PC-9 (cell line): ENCODE results near the gene VPS33B. TPM values are rescaled to one million over a fixed set of nuclear protein-coding genes. Genes with fewer than 3 reads are reported as not detected.
A peak's percentile ranks its signal among the peaks of the same experiment; 100 is the strongest.

ENCODE experiments used
- BruUV-seq: library from RNA; stranded (reverse); fragments of 400-500 nt; replicated peaks from 2 replicates; lab custom pipeline; 2021; lab: Mats Ljungman, UMichigan
- CTCF ChIA-PET: fragments of 300-600 bp; sonication (Branson Sonifier 250); formaldehyde crosslinking; loops from one replicate; lab custom pipeline; 2022; ENCODE audit warnings: antibody characterized with exemption; lab: Charles Lee
- POLR2A ChIA-PET: fragments of 300-600 bp; sonication (Branson Sonifier 250); formaldehyde crosslinking; loops from one replicate; lab custom pipeline; 2022; ENCODE audit warnings: antibody characterized with exemption; ENCODE audit not compliant: unreplicated experiment; lab: Charles Lee
- DNase-seq, 2 experiments: peaks; one replicate each; pipeline versions ENCODE4 v3.0.0 to v3.0.0-alpha.2; 2015 to 2022; ENCODE audit warnings: mixed read lengths in 1 of 2
- H2AFZ ChIP-seq: fragments of 200-600 bp; sonication (generic); 2 replicates; pipeline ENCODE4 v1.8.1; 2017; ENCODE audit warnings: antibody characterized with exemption
- H3F3A ChIP-seq: fragments of 200-600 bp; sonication (generic); 2 replicates; pipeline ENCODE4 v1.8.1; 2017; ENCODE audit warnings: antibody characterized with exemption, mild to moderate bottlenecking, low read depth; ENCODE audit not compliant: insufficient read depth
- H3K27ac ChIP-seq: fragments of 200-600 bp; sonication (generic); 2 replicates; pipeline ENCODE4 v1.6.1; 2016; ENCODE audit warnings: mixed run types
- H3K27me3 ChIP-seq: fragments of 200-600 bp; sonication (generic); 2 replicates; pipeline ENCODE4 v1.6.1; 2016; ENCODE audit warnings: low read depth, mixed run types; ENCODE audit not compliant: insufficient read depth
- H3K36me3 ChIP-seq: fragments of 200-600 bp; sonication (generic); 2 replicates; pipeline ENCODE4 v1.6.1; 2016; ENCODE audit warnings: low read depth, mixed run types
- H3K4me1 ChIP-seq: fragments of 200-600 bp; sonication (generic); replicated peaks from 2 replicates; pipeline ENCODE4 v1.6.1; 2016; ENCODE audit warnings: mixed run types; ENCODE audit not compliant: insufficient read depth
- H3K4me2 ChIP-seq: fragments of 200-600 bp; sonication (generic); 2 replicates; pipeline ENCODE4 v1.6.1; 2017; ENCODE audit warnings: mixed run types
- H3K4me3 ChIP-seq: fragments of 200-600 bp; sonication (generic); 2 replicates; pipeline ENCODE4 v1.6.1; 2016; ENCODE audit warnings: mixed run types
- H3K79me2 ChIP-seq: fragments of 200-600 bp; sonication (generic); 2 replicates; pipeline ENCODE4 v1.6.1; 2017; ENCODE audit warnings: low read depth, mixed run types
- H3K9me2 ChIP-seq: fragments of 200-600 bp; sonication (generic); 2 replicates; pipeline ENCODE4 v1.8.1; 2017; ENCODE audit warnings: mild to moderate bottlenecking; ENCODE audit not compliant: insufficient read depth
- H3K9me3 ChIP-seq: fragments of 200-600 bp; sonication (generic); 2 replicates; pipeline ENCODE4 v1.8.1; 2016; ENCODE audit warnings: low read depth; ENCODE audit not compliant: insufficient read depth
- H4K20me1 ChIP-seq: fragments of 200-600 bp; sonication (generic); 2 replicates; pipeline ENCODE4 v1.8.1; 2017; ENCODE audit not compliant: insufficient read depth
- EZH2 ChIP-seq: fragments of 200-600 bp; sonication (generic); IDR thresholded peaks from 2 replicates; pipeline ENCODE4 v1.8.0; 2017; ENCODE audit warnings: antibody characterized with exemption, low read depth
- intact Hi-C: fragments of 100-400 bp; cut with micrococcal nuclease; formaldehyde crosslinking; loops from one replicate; pipeline ENCODE4 v1.10.0; 2022; ENCODE audit not compliant: unreplicated experiment
- total RNA-seq: library from RNA; stranded (reverse); gene quantifications from 2 replicates; pipeline ENCODE4 v1.2.3, GENCODE V29; 2021
- TF ChIP-seq, protein P1 (sequence below): fragments of 200-600 bp; sonication (generic); conservative IDR thresholded peaks from 2 replicates; pipeline ENCODE4 v1.6.1; 2017; ENCODE audit warnings: mixed run types, antibody characterized with exemption, mild to moderate bottlenecking, moderate library complexity

VPS33B gene
- total RNA-seq, 1 experiment from 2014 or later = 13.6 TPM

- no peak for TF ChIP-seq EZH2
- TF ChIP-seq, protein P1, sequence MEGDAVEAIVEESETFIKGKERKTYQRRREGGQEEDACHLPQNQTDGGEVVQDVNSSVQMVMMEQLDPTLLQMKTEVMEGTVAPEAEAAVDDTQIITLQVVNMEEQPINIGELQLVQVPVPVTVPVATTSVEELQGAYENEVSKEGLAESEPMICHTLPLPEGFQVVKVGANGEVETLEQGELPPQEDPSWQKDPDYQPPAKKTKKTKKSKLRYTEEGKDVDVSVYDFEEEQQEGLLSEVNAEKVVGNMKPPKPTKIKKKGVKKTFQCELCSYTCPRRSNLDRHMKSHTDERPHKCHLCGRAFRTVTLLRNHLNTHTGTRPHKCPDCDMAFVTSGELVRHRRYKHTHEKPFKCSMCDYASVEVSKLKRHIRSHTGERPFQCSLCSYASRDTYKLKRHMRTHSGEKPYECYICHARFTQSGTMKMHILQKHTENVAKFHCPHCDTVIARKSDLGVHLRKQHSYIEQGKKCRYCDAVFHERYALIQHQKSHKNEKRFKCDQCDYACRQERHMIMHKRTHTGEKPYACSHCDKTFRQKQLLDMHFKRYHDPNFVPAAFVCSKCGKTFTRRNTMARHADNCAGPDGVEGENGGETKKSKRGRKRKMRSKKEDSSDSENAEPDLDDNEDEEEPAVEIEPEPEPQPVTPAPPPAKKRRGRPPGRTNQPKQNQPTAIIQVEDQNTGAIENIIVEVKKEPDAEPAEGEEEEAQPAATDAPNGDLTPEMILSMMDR = no peak
- Histone ChIP-seq H2AFZ (no peak overlapping the region), H3K27ac (no peak overlapping the region), H3K27me3 (no peaks in the 10 kb centered on the region), H3F3A (no peaks in the 10 kb centered on the region; the same call in 1 of the 2 replicates), H3K9me2 (no peaks in the 10 kb centered on the region), H3K4me3 (no peak overlapping the region), H3K79me2 (peaks cover 30% of the 10 kb centered on the region), H3K9me3 (no peaks in the 10 kb centered on the region), H3K36me3 (peaks cover 49% of the 10 kb centered on the region), H3K4me1 (no peaks in the 10 kb centered on the region), H3K4me2 (no peak overlapping the region), H4K20me1 (no peaks in the 10 kb centered on the region)
- intact Hi-C loops = no loop called here
- DNase-seq = no peak
- BruUV-seq = no TSS peak
- CTCF ChIA-PET = no interaction called here
- POLR2A ChIA-PET = no interaction called here
Measured at GRCh38 chr15:90981681-90982080, 40.7 kb downstream of the VPS33B start.

GRCh38 chr15:90979582-90979981 lies 42.8 kb downstream of the VPS33B start:
- peaks cover 56% of the 10 kb centered on the region for H3K36me3 ChIP-seq
- no peak overlapping the region for H2AFZ ChIP-seq
- peaks cover 12% of the 10 kb centered on the region; the same call in 1 of the 2 replicates for H3K79me2 ChIP-seq
- no peaks in the 10 kb centered on the region; the same call in 1 of the 2 replicates for H3F3A ChIP-seq
- no peaks in the 10 kb centered on the region for H3K27me3 ChIP-seq
- CTCF ChIA-PET = no interaction called here
- no TSS peak for BruUV-seq
- no peaks in the 10 kb centered on the region for H4K20me1 ChIP-seq
- no peak for DNase-seq
- POLR2A ChIA-PET = no interaction called here
- peak overlapping the region; percentile 49 for H3K27ac ChIP-seq
- intact Hi-C loops = no loop called here
- H3K9me3 ChIP-seq = no peaks in the 10 kb centered on the region
- no peak overlapping the region for H3K4me2 ChIP-seq
- H3K9me2 ChIP-seq = no peaks in the 10 kb centered on the region
- no peak overlapping the region for H3K4me3 ChIP-seq
- TF ChIP-seq, protein P1 = no peak
- no peak for TF ChIP-seq EZH2
- H3K4me1 ChIP-seq = no peaks in the 10 kb centered on the region

DNA sequence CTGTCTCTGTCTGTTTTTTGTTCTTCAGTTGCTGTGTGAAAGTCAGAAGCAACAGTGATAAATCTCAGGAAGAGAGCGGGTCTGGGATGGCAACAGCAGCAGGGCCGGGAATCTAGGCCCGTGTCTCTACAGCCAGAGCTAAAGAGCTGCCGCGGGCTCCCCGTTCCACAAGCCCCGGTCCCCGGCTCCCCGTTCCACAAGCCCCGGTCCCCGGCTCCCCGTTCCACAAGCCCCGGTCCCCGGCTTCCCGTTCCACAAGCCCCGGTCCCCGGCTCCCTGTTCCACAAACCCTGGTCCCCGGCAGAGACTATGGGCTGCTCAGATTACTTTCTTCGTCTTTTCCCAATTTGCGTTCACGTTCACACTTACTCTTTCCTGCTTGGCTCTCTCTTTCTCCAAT lies 48.2 kb downstream of the VPS33B start:
- H3K79me2 ChIP-seq = no peaks in the 10 kb centered on the region
- intact Hi-C loops = no loop called here
- H2AFZ ChIP-seq = no peak overlapping the region
- H3K27ac ChIP-seq = no peak overlapping the region
- no peak overlapping the region for H3K4me2 ChIP-seq
- no peaks in the 10 kb centered on the region for H3K27me3 ChIP-seq
- peaks cover 31% of the 10 kb centered on the region for H3K36me3 ChIP-seq
- BruUV-seq = no TSS peak
- no peak overlapping the region for H3K4me3 ChIP-seq
- ChIA-PET POLR2A (no interaction called here), CTCF (no interaction called here)
- no peaks in the 10 kb centered on the region for H3K4me1 ChIP-seq
- H4K20me1 ChIP-seq = no peaks in the 10 kb centered on the region
- no peaks in the 10 kb centered on the region for H3K9me2 ChIP-seq
- H3F3A ChIP-seq = peaks cover 6% of the 10 kb centered on the region; the same call in 1 of the 2 replicates
- TF ChIP-seq EZH2 = no peak
- TF ChIP-seq, protein P1 = no peak
- no peak for DNase-seq
- no peaks in the 10 kb centered on the region for H3K9me3 ChIP-seq
